Activated CD8-positive, alpha-beta T cell treated with anti-CD3 and anti-CD28 coated beads for 36 hours (primary cell): ENCODE data around the gene GSTT2B. TPM values are rescaled to one million over a fixed set of nuclear protein-coding genes. Genes with fewer than 3 reads are reported as not detected.
A peak's percentile ranks its signal among the peaks of the same experiment; 100 is the strongest.
"Not testable (repeated sequence)": the region's sequence is repeated elsewhere in the genome, so short reads cannot be mapped to it uniquely, and the experiment has no call there.

Source experiments
- ATAC-seq: fragments of 200-7000 bp; cut with Tn5 transposase; one replicate; pipeline ENCODE4 v1.10.0; 2021; ENCODE audit warnings: mild to moderate bottlenecking, moderate library complexity
- CTCF ChIA-PET: fragments of 350-600 bp; sonication (Branson Sonifier 250); formaldehyde crosslinking; loops from one replicate; lab custom pipeline; 2021; ENCODE audit warnings: antibody characterized with exemption; lab: Charles Lee
- POLR2A ChIA-PET: fragments of 350-600 bp; sonication (Branson Sonifier 250); formaldehyde crosslinking; loops from one replicate; lab custom pipeline; 2021; ENCODE audit warnings: antibody characterized with exemption; lab: Charles Lee
- DNase-seq: peaks from one replicate; pipeline ENCODE4 v3.0.0-alpha.2; 2020
- H3K27ac Mint-ChIP-seq: one replicate; pipeline ENCODE4 v1.8.0; 2021; ENCODE audit warnings: mild to moderate bottlenecking, mixed read lengths
- H3K27me3 Mint-ChIP-seq: one replicate; pipeline ENCODE4 v1.8.0; 2021; ENCODE audit warnings: mixed read lengths
- H3K36me3 Mint-ChIP-seq: one replicate; pipeline ENCODE4 v1.8.0; 2021; ENCODE audit warnings: low read depth, mixed read lengths
- H3K4me1 Mint-ChIP-seq: one replicate; pipeline ENCODE4 v1.8.0; 2021; ENCODE audit warnings: low read depth, mixed read lengths
- H3K4me3 Mint-ChIP-seq: one replicate; pipeline ENCODE4 v1.8.0; 2021; ENCODE audit warnings: mild to moderate bottlenecking, moderate library complexity, mixed read lengths
- H3K9me3 Mint-ChIP-seq: one replicate; pipeline ENCODE4 v1.8.0; 2021; ENCODE audit warnings: mixed read lengths
- CTCF ChIP-seq: fragments of 200-600 bp; IDR thresholded peaks from one replicate; pipeline ENCODE4 v1.8.0; 2022; ENCODE audit warnings: antibody characterized with exemption, mild to moderate bottlenecking
- intact Hi-C: fragments of 100-400 bp; cut with micrococcal nuclease; formaldehyde crosslinking; loops from one replicate; pipeline ENCODE4 v1.10.0; 2022
- total RNA-seq, 2 experiments: library from RNA; stranded (reverse); gene quantifications; one replicate each; pipeline ENCODE4 v1.2.3, GENCODE V29; 2021

The GSTT2B gene
- total RNA-seq, 2 experiments from 2014 or later: not detected

- CTCF ChIA-PET, POLR2A ChIA-PET, H3K36me3 Mint-ChIP-seq, H3K27me3 Mint-ChIP-seq, H3K27ac Mint-ChIP-seq, H3K4me3 Mint-ChIP-seq, ATAC-seq, intact Hi-C loops, H3K4me1 Mint-ChIP-seq, DNase-seq, H3K9me3 Mint-ChIP-seq: not testable (repeated sequence)
Observed at GRCh38 chr22:23986538-23987178, 25.7 kb upstream of the GSTT2B start.

GRCh38 chr22:23986089-23986488 is 25.1 kb upstream of the GSTT2B start:
- H3K27me3 Mint-ChIP-seq, ATAC-seq, intact Hi-C loops, POLR2A ChIA-PET, H3K27ac Mint-ChIP-seq, H3K4me1 Mint-ChIP-seq, CTCF ChIA-PET, H3K9me3 Mint-ChIP-seq, DNase-seq, H3K4me3 Mint-ChIP-seq, H3K36me3 Mint-ChIP-seq: not testable (repeated sequence)

GRCh38 chr22:23984430-23984829 is 23.4 kb upstream of the GSTT2B start:
- ATAC-seq (no peak), DNase-seq (no peak)
- intact Hi-C loops: no loop called here

GRCh38 chr22:23980567-23980966 is 19.6 kb upstream of the GSTT2B start:
- CTCF ChIA-PET, intact Hi-C loops, H3K36me3 Mint-ChIP-seq, DNase-seq, H3K27me3 Mint-ChIP-seq, ATAC-seq, H3K27ac Mint-ChIP-seq, H3K4me1 Mint-ChIP-seq, POLR2A ChIA-PET, H3K9me3 Mint-ChIP-seq, H3K4me3 Mint-ChIP-seq: not testable (repeated sequence)

More at GRCh38 chr22:23984430-23984829, 23.4 kb upstream of the GSTT2B start:
- H3K27ac Mint-ChIP-seq: no peak overlapping the region
- POLR2A ChIA-PET: no interaction called here
- H3K4me3 Mint-ChIP-seq: no peak overlapping the region
- CTCF ChIA-PET: no interaction called here
- H3K27me3 Mint-ChIP-seq: no peaks in the 10 kb centered on the region
- no peaks in the 10 kb centered on the region for H3K4me1 Mint-ChIP-seq
- no peak for TF ChIP-seq CTCF
- no peaks in the 10 kb centered on the region for H3K9me3 Mint-ChIP-seq
- H3K36me3 Mint-ChIP-seq: no peaks in the 10 kb centered on the region

GRCh38 chr22:23979557-23980240 is 18.7 kb upstream of the GSTT2B start, which contains the start of gene GSTT2:
Gene GSTT2 (plus strand): TSS chr22:23980134.
- H3K27ac Mint-ChIP-seq, ATAC-seq, intact Hi-C loops, H3K9me3 Mint-ChIP-seq, H3K4me1 Mint-ChIP-seq, DNase-seq, H3K4me3 Mint-ChIP-seq, POLR2A ChIA-PET, CTCF ChIA-PET, H3K36me3 Mint-ChIP-seq, H3K27me3 Mint-ChIP-seq: not testable (repeated sequence)

- POLR2A ChIA-PET, H3K36me3 Mint-ChIP-seq, H3K27me3 Mint-ChIP-seq, intact Hi-C loops, ATAC-seq, H3K9me3 Mint-ChIP-seq, DNase-seq, CTCF ChIA-PET, H3K4me3 Mint-ChIP-seq, H3K4me1 Mint-ChIP-seq, H3K27ac Mint-ChIP-seq: not testable (repeated sequence)
Observed at GRCh38 chr22:23977304-23977703, 16.3 kb upstream of the GSTT2B start.

GRCh38 chr22:23974836-23975352 is 13.9 kb upstream of the GSTT2B start:
- Mint-ChIP-seq H3K4me1 (peaks cover 16% of the 10 kb centered on the region), H3K36me3 (peaks cover 22% of the 10 kb centered on the region)
- H3K27ac Mint-ChIP-seq, CTCF ChIA-PET, DNase-seq, H3K27me3 Mint-ChIP-seq, intact Hi-C loops, POLR2A ChIA-PET, H3K9me3 Mint-ChIP-seq, H3K4me3 Mint-ChIP-seq: not testable (repeated sequence)
- peak; percentile 28 for ATAC-seq

- POLR2A ChIA-PET, intact Hi-C loops, H3K27ac Mint-ChIP-seq: not testable (repeated sequence)
Observed at GRCh38 chr22:23974345-23974744, 13.3 kb upstream of the GSTT2B start, which contains the start of gene DDT. Gene DDT (minus strand): TSS chr22:23974441. CDS start chr22:23974414, 27 bp downstream.

GRCh38 chr22:23971927-23972326 is 10.9 kb upstream of the GSTT2B start:
- CTCF ChIA-PET: not testable (repeated sequence)

More at GRCh38 chr22:23974345-23974744, 13.3 kb upstream of the GSTT2B start, which contains the start of gene DDT:
- H3K9me3 Mint-ChIP-seq, H3K27me3 Mint-ChIP-seq, H3K4me3 Mint-ChIP-seq, CTCF ChIA-PET, DNase-seq: not testable (repeated sequence)
- Mint-ChIP-seq H3K36me3 (peaks cover 24% of the 10 kb centered on the region), H3K4me1 (peaks cover 18% of the 10 kb centered on the region)
- ATAC-seq: peak; percentile 98

More at GRCh38 chr22:23971927-23972326, 10.9 kb upstream of the GSTT2B start:
- DNase-seq, ATAC-seq, H3K4me3 Mint-ChIP-seq, H3K9me3 Mint-ChIP-seq, intact Hi-C loops, H3K27me3 Mint-ChIP-seq: not testable (repeated sequence)
- peaks cover 21% of the 10 kb centered on the region for H3K4me1 Mint-ChIP-seq
- peak overlapping the region; percentile 67 for H3K27ac Mint-ChIP-seq
- POLR2A ChIA-PET: interaction anchor here (0.6 to 1.7 kb wide), 2 partner anchors 45 to 188 kb away, joined by 3 to 4 read pairs; no protein-coding TSS in a partner anchor
- peaks cover 28% of the 10 kb centered on the region for H3K36me3 Mint-ChIP-seq
